NCI-H1436 treated with DMSO at 0.1 percent for 48 hours (cell line): ENCODE results near the gene OSBPL9.
"Not testable (repeated sequence)": the region's sequence is repeated elsewhere in the genome, so short reads cannot be mapped to it uniquely, and the experiment has no call there.

Source experiments
- DNase-seq: peaks from one replicate; lab custom pipeline; 2025; lab: John Stamatoyannopoulos, UW

Gene OSBPL9

DNA sequence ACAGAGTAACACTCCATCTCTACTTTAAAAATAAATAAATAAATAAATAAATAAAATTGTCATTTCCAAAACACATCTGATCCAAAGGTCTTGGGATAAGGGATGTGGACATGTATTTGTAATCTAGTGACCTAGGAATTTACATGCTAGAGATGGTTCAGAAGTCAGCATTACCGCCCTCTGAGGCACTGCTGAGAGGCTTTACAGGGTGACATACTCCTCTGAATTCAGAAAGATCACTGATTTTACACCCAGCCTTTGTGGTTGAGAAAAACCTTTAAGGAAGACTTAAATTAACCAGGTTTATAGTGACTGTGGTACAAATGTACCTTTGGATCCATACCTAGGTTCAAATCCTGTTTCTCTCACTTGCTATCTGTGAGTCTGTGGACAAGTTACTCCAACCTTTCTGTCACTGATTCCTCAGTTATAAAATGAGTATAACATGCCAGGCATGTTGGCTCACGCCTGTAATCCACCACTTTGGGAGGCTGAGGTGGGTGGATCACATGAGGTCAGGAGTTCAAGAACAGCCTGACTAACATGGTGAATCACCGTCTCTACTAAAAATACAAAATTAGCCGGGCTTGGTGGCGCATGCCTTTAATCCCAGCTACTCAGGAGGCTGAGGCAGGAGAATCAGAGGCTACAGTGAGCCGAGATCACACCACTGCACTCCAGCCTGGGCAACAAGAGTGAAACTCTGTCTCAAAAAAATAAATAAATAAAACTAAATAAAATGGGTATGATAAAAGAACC lies 20.1 kb downstream of the OSBPL9 start:
- no peak for DNase-seq

DNA sequence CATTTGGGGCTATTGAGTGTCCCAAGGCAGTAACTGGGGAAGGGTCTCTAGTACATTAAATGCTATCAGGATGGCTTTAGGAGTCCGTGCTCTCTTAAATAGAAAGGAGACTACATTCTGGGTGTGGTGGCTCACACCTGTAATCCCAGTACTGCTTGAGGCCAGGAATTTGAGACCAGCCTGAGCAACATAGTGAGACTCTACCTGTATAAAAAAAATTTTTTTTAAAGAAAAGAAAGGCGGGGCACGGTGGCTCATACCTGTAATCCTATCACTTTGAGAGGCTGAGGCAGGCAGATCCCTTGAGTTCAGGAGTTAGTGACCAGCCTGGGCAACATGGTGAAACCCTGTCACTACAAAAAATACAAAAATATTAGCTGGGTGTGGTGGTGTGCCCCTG lies 21.5 kb downstream of the OSBPL9 start:
- DNase-seq: no peak

DNA sequence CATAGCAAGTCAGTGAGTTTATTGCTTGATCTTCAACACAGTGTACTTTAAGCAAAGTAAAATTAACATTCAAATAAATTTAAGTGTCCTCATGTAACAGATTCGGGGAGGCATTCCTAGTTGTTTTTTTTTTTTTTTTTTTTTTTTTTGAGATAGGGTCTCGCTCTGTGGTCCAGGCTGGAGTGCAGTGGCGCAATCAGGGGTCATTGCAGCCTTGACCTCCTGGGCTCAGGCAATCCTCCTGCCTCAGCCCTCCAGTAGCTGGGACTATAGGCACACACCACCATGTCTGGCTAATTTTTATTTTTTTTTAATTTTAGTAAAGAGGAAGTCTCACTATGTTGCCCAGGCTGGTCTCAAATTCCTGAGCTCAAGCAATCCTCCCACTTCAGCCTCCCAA lies 22.8 kb downstream of the OSBPL9 start:
- no peak for DNase-seq

DNA sequence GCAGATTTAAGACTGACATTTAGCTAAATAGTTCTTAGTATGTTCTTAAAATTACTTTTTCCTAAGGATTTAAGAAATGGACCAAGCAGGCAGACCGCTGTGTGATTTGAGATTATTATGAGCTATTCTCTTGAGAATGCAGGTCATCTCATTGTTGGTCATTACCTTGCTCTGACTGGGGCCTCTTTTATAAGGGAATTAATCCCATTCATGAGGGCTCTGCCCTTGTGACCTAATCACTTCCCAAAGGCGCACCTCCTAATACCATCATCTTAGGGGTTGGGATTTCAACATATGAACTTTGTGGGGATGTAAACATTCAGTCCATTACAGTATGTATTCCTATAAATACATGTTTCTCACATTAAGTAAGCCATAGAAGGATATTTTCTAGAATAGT lies 24.2 kb downstream of the OSBPL9 start:
- no peak for DNase-seq

DNA sequence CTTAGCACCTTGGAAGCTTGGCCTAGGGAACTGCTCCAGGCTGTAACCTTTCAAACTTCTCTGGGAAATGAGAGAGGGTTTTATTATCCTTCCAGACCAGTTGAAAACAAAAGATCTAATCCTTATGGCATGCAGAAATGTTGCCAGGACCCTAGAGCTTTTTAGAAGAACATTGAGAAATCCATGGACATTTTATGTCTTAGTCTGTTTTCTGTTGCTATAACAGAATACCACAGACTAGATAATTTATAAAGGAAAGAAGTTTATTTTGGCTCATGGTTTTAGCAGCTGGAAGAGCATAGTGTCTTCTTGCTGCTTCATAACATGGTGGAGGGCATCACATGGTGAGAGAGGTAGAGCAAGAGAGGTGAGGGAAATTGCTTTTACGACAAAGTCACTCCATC lies 25.8 kb downstream of the OSBPL9 start:
- DNase-seq: no peak

DNA sequence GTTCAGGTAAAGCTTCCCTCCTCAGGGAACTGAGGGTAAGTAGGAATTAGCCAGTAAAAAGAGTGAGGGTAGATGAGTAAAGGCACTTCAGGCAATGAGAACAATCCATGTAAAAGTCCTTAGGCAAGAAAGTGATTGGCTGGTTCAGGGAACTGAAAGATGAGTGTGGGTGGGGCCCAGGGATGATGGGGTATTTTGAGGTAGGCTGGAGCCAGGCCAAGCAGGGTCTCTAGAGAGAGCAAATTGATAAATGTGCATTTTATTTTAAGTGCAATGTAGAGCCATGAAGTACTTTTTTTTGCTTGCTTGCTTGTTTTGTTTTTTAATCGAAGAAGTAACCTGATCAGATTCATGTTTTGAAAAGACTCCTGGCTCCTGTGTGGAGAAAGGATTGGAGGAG lies 26.5 kb downstream of the OSBPL9 start:
- DNase-seq: peak; percentile 68

DNA sequence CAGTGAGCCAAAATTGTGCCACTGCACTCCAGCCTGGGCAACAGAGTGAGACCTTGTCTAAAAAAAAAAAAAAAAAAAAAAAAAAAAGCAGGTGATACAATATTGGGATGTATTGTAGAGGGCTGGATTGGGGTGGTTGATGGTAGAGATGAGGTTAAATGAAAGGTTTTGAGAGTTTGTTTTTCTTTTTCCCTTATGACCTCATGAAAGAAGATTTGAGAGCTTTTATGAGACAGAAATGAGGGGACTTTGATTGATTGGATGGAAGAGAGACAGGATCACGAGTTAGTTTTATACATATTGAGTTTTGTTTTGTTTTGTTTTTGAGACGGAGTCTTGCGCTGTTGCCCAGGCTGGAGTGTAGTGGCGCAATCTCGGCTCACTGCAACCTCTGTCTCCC lies 27.1 kb downstream of the OSBPL9 start:
- DNase-seq: no peak

DNA sequence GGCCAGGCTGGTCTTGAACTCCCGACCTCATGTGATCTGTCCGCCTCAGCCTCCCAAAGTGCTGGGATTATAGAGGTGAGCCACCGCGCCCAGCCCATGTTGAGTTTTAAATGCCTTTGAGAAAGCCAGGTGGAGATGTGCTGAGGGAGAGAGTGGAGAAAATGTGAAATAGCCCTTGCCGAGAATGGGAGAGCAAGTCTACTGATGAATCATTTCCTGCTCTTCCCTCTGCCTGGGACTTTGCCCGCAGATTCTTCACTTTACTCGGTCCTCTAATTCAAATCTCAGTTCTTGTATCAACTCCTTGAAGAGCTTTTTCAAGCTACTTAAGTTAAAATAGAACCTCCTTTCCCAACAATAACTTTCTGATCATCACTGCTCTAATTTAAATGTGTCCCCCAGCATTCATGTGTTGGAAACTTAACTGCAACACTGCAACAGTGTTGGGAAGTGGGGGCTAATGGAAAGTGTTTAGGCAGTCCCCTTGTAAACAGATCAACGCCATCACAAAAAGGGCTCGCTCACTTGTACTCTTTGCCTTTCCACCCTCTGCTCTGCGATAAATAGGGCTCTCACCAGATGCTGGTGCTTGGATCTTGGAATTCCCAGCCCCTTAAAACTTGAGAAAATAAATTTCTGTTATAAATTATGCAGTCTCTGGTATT lies 27.8 kb downstream of the OSBPL9 start:
- DNase-seq: no peak

DNA sequence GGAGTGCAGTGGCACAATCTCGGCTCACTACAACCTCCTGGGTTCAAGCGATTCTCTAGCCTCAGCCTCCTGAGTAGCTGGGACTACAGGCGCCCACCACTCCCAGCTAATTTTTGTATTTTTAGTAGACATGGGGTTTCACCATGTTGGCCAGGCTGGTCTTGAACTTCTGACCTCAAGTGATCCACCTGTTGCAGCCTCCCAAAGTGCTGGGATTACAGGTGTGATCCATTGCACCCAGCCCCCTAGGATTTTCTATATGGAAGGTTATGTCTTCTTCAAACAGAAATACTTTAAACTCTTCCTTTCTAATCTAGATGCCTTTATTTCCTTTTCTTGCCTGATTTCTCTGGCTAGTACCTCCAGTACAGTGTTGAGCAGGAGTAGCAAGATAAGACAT lies 29.7 kb downstream of the OSBPL9 start:
- not testable (repeated sequence) for DNase-seq

DNA sequence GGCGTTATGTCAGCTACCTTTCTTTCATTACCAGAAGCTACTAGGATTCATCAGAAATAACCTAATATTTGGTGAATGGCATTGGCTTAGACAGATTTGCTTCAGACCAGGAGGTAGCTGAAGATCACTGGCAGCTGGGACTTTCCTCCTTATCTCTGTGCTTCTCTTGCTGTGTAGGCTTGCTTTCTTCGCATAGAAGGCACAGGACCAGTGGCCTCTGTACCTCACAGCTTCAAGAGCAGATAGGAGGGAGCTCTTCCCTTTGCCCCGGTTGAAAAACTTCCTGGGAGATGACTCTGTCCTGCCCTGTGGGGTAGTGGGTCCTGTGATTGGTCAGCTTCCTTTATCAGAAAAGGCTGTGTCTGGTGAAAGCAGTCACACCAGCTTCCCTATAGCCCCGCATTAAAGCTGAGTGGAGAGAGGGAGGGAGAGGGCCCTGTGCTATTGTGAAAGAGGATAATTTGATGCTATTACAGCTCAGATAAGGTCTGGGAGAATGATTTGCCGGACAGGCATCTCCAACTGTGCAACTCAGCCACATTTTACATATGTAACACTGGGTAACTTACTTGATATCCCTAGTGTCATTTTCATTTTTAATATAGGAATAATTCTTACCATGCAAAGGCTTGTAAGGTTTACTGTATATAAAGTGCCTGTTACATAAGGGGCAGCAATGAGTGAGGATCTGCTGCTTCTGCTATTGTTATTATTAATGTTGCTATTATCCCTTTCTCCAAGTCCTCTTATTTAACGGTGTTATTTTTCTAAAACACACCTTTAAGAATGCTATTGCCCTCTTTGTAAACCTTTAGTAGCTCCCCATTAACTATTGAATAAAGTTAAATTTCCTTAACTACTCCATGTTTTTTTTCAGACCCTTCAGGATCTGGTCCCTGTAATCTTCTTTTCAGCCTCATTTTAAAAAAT lies 31.6 kb downstream of the OSBPL9 start:
- no peak for DNase-seq

DNA sequence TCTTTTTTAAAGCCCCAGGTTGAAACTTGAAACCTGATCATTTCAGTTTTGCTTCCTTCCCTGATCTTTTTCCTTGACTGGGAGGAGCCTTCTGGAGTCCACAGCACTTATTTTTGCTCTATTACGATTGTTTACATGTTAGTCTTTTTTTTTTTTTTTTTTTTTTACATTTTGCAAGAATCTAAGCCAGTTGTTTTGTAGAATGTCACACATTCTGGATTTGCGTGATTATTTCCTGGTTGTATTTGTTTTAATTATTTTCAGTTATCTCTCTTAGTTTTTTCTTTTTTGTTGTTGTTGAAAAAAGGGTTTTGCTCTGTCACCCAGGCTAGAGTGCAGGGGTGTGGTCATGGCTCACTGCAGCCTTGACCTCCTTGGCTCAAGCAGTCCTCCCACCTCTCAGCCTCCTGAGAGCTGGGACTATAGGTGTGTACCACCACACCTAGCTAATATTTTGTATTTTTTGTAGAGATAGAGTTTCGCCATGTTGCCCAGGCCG lies 32.8 kb downstream of the OSBPL9 start:
- DNase-seq: no peak

DNA sequence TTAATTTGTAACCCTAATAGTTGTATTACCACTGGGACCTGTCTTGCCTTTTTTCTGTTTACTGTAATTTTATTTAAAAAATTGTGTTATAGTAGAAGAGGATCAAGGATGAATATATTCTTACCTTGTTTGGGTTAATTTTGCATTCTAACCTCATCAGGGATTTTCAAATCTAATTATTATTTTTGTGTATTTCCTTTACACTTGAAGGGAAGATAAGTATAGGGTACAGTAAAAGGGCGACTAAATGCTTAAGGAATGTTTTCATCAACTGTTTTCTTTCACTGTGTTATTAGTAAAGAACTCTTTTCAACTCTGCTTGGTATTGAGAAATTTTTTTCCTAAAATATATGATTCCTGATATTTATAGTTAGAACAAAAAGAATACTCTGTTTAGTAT lies 33.3 kb downstream of the OSBPL9 start:
- no peak for DNase-seq

DNA sequence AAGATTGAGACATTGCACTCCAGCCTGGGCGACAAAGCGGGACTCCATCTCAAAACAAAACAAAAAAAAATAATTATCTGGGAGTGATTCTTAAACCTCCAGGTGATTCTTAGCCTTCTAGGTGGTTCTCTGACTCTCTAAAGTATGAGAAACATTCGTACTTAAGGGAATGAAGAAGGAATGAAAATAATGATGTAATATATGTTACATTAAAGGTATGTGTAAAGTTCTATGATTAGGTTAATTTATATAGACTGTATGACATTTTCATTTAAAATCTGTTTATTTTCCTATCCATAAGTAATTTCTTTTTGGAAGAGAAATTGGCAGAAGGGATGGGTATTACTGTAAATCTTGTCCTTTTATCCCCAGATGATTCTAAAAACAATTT lies 34.7 kb downstream of the OSBPL9 start:
- no peak for DNase-seq

DNA sequence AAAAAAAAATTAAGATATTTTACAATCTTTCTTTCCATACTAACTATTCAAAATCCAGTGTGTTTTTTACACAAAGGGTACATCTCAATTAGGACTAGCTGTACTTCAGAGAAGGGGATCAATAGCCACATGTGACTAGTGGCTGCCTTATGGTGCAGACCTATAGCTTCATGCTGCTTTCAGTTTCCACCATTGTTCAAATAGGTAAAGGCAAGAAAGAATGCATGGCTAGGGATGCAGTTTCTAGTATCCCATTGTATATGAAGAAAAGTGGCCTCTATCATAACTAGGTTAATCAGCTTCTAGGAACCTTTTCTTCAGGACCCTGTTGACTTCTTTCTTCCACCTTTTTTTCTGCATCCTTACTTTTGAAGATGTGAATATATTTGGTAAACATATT lies 35.7 kb downstream of the OSBPL9 start:
- no peak for DNase-seq

DNA sequence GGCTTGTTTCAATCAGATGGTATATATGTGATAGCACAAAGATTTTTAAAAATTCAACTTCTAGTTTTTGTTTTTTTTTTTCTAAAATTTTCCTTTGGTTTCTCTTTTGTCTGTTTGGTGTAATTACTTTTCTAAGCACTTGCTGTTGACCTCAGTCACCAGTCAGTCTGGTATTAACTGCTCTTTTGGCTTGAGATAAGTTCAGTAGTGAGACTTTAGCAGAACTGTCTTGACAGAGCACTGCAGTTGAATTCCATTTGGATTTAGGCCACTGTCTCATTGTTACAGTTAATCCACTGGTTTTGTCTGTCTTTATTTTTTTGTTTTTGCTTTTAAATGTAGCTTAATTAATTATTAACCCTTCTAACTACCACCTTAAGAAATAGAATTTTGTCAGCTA lies 36.2 kb downstream of the OSBPL9 start:
- no peak for DNase-seq

DNA sequence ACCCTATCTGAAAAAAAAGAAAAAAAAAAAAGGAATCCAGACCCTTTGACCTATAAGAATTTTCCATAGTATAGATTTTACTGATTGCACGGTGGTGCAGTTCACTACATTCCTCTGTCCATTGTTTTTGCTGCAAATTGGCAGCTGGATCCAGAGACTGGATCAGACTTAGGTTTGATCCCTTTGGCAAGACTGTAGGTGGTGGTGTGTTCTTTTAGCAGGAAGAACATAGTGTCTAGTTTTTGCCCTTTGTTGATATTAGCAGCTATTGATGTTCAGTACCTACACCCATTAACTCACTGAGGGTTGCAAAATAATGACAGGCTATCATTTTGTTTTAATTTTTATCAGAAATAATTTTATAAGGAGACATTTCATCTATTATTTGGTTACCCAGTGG lies 37.1 kb downstream of the OSBPL9 start:
- no peak for DNase-seq

DNA sequence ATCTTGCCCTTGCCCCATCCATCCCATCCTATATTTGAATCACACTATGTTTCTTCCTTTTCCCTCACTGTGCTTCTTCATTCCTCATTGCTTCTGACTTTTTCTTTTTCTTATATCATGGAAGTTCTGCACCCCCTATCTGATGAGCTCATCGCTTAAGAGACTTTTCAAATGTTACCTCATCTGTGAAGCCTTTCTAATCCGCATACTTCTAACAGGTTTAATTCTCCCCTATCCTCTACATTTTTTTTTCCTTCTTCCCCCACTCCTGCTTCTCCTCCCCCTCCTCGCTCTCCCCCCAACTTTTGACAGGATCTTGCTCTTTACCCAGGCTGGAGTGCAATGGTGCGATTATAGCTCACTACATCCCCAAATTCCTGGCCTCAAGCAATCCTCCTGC lies 39.5 kb downstream of the OSBPL9 start:
- no peak for DNase-seq

DNA sequence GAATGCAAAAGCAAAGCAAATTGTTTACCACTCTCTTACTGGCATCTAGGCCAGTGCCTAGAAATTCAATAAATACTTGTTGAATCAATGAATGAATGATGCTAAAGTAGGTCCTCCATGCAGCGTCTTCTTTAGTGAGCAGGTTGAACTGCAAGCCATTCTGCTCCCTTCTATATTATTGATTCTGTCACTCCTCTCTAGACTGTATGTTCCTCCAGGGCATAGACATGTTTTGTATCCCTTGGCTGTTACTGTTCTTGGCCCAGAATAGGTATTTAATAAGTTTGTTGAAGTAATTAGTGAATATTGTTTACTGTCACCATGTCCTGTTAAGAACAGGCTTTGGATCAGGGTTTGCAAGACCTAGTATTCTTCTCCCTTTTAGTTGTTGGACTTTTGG lies 43.7 kb downstream of the OSBPL9 start:
- no peak for DNase-seq

DNA sequence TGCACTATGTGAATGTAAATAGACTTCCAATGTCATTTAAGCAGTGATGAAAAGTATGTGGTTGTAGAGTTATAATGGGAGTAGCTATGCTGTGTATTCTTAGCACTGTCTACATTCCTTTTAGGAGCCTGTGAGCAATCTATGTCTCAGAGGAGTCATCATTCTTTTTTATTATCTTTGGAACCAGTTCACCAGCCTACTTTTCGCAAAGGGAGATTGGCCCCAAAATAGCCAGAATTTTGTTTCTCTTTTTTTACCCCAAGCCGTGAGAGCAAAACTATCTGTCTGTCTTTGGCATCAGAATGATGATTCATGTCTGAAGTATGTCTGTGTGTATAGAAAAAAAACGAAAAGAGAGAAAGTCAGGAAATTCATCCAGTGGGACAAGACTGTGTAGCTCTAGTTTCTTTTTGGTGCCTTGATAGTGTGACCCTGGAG lies 44.2 kb downstream of the OSBPL9 start:
- DNase-seq: no peak

DNA sequence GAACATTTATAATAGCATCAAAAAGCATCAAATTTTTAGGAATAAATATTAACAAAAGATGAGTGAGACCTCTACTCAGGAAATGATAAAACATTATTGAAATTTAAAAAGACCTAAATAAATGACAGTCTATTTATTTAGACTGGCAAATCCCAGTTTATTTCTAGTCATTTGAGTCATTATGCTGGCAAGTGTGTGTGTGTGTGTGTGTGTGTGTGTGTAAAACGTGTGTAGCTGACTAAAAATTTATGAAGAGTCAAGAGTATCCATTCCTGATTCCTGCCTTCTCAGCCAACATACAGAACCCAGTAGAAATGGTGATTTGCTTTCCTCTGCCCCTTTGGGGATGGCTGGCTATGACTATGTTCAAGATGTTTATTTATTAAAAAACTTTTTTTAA lies 46.2 kb downstream of the OSBPL9 start:
- DNase-seq: no peak

DNA sequence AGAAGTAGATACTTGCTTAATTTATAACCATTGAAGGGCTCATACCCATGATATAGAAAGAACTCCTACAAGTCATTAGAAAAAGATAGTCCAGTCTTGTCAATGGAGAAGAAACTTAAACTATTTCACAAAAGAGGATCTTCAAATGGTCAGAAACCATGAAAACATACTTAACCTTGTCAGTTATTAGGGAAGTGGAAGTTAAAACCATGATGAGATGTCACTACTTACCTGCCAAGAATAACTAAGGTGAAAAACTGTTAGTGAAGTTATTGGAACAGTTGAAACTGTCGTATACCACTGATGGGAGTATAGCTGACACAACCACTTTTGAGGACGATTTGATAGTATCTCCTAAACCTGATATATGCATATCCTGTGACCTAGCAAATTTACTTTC lies 46.8 kb downstream of the OSBPL9 start:
- DNase-seq: no peak

DNA sequence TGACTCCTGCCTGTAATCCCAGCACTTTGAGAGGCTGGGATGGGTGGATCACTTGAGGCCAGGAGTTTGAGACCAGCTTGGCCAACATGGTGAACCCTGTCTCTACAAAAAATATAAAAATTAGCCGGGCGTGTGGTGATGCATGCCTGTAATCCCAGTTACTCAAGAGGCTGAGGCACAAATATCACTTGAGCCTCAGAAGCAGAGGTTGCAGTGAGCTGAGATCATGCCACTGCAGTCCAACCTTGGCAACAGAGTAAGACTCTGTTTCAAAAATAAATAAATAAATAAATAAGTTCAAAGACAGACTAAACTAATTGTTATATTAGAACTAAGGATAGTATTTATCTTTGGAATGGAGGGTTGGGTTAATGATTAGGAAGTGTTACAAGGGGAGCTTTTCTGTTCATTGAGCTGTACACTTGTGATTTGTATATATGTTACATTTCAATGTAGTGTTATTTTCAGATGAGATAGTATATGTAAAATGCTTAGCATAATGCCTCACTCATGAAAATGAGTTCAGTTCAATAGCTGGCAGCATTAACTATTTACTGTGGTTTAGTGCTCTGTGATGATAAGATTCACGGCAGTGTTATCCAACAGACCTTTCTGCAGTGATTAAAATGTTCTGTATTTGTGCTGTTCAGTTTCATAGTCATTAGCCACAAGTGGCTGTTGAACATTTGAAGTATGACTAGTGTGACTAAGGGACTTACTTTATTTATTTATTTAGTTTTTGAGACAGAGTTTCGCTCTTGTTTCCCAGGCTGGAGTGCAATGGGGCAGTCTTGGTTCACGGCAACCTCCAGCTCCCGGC lies 47.7 kb downstream of the OSBPL9 start:
- DNase-seq: no peak
